ENCODE data around the gene NMT2.

NMT2 gene

GRCh38 chr10:15118615-15119014 lies 49.9 kb downstream of the NMT2 start:
- Histone ChIP-seq H3K79me2 (ENCODE audit: low read length) (no peaks in the 10 kb centered on the region), H3K4me1 (ENCODE audit: low read length) (peaks cover 9% of the 10 kb centered on the region; the same call in 1 of the 2 replicates), H3K36me3 (replicated peaks; ENCODE audit: low read depth, low read length) (no peaks in the 10 kb centered on the region), H3K4me3 (ENCODE audit: low read length) (no peak overlapping the region), H3K9ac (ENCODE audit: low read length) (no peak overlapping the region), H3K4me2 (ENCODE audit: low read length) (no peak overlapping the region), H2AFZ (ENCODE audit: low read depth, low read length) (no peak overlapping the region), H3K27me3 (ENCODE audit: low read depth, low read length) (no peaks in the 10 kb centered on the region), H3K27ac (ENCODE audit: low read length) (no peak overlapping the region), H3K9me3 (ENCODE audit: insufficient read depth, low read length) (no peaks in the 10 kb centered on the region), H4K20me1 (ENCODE audit: insufficient read depth, low read length) (no peaks in the 10 kb centered on the region)
- TF ChIP-seq EZH2phosphoT487 (IDR thresholded peaks at IDR 0.05; ENCODE audit: low read depth) = no peak
- TF ChIP-seq, protein P1, sequence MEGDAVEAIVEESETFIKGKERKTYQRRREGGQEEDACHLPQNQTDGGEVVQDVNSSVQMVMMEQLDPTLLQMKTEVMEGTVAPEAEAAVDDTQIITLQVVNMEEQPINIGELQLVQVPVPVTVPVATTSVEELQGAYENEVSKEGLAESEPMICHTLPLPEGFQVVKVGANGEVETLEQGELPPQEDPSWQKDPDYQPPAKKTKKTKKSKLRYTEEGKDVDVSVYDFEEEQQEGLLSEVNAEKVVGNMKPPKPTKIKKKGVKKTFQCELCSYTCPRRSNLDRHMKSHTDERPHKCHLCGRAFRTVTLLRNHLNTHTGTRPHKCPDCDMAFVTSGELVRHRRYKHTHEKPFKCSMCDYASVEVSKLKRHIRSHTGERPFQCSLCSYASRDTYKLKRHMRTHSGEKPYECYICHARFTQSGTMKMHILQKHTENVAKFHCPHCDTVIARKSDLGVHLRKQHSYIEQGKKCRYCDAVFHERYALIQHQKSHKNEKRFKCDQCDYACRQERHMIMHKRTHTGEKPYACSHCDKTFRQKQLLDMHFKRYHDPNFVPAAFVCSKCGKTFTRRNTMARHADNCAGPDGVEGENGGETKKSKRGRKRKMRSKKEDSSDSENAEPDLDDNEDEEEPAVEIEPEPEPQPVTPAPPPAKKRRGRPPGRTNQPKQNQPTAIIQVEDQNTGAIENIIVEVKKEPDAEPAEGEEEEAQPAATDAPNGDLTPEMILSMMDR (IDR thresholded peaks at IDR 0.05; ENCODE audit: low read depth, low read length) = no peak

- peaks cover 5% of the 10 kb centered on the region for H3K36me3 ChIP-seq (replicated peaks; ENCODE audit: low read depth, low read length)
- TF ChIP-seq, protein P1 (IDR thresholded peaks at IDR 0.05; ENCODE audit: low read depth, low read length) = no peak
- TF ChIP-seq EZH2phosphoT487 (IDR thresholded peaks at IDR 0.05; ENCODE audit: low read depth) = no peak
Measured at GRCh38 chr10:15116225-15116624, 52.3 kb downstream of the NMT2 start.

DNA sequence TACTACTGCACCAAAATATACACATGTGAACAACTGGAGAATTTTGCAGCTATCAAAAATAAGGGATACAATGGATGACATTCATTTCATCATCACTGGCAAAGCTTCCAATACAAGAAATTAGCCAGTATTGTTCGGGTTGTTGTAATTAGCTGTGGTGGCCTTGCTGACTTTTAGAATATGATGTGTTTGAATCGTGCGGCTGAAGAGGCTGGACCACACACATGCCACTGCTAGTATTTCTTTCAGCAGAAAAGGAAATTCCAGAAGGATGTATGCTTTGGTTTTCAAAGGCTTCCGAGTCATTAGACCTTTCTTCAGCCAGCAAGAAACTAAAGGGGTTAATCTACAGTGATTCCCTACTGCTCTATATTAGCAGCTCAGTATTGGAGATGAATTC lies 54.7 kb downstream of the NMT2 start:
- Histone ChIP-seq H3K9me3 (ENCODE audit: insufficient read depth, low read length) (no peaks in the 10 kb centered on the region), H3K4me2 (ENCODE audit: low read length) (no peak overlapping the region), H3K9ac (ENCODE audit: low read length) (no peak overlapping the region), H3K4me1 (ENCODE audit: low read length) (no peaks in the 10 kb centered on the region), H3K36me3 (replicated peaks; ENCODE audit: low read depth, low read length) (peaks cover 5% of the 10 kb centered on the region), H3K4me3 (ENCODE audit: low read length) (no peak overlapping the region), H4K20me1 (ENCODE audit: insufficient read depth, low read length) (no peaks in the 10 kb centered on the region), H3K27me3 (ENCODE audit: low read depth, low read length) (no peaks in the 10 kb centered on the region), H3K27ac (ENCODE audit: low read length) (no peak overlapping the region), H2AFZ (ENCODE audit: low read depth, low read length) (no peak overlapping the region), H3K79me2 (ENCODE audit: low read length) (no peaks in the 10 kb centered on the region)
- TF ChIP-seq, protein P1 (IDR thresholded peaks at IDR 0.05; ENCODE audit: low read depth, low read length) = no peak
- no peak for TF ChIP-seq EZH2phosphoT487 (IDR thresholded peaks at IDR 0.05; ENCODE audit: low read depth)

More at GRCh38 chr10:15116225-15116624, 52.3 kb downstream of the NMT2 start:
- no peak overlapping the region for H3K27ac ChIP-seq (ENCODE audit: low read length)
- H3K9me3 ChIP-seq (ENCODE audit: insufficient read depth, low read length) = no peaks in the 10 kb centered on the region
- no peaks in the 10 kb centered on the region for H3K27me3 ChIP-seq (ENCODE audit: low read depth, low read length)
- no peak overlapping the region for H3K4me2 ChIP-seq (ENCODE audit: low read length)
- no peaks in the 10 kb centered on the region for H3K79me2 ChIP-seq (ENCODE audit: low read length)
- H3K9ac ChIP-seq (ENCODE audit: low read length) = no peak overlapping the region
- H2AFZ ChIP-seq (ENCODE audit: low read depth, low read length) = no peak overlapping the region
- H3K4me1 ChIP-seq (ENCODE audit: low read length) = no peaks in the 10 kb centered on the region
- no peaks in the 10 kb centered on the region for H4K20me1 ChIP-seq (ENCODE audit: insufficient read depth, low read length)
- no peak overlapping the region for H3K4me3 ChIP-seq (ENCODE audit: low read length)

GRCh38 chr10:15112657-15113056 lies 55.8 kb downstream of the NMT2 start:
- TF ChIP-seq, protein P1 (IDR thresholded peaks at IDR 0.05; ENCODE audit: low read depth, low read length) = no peak
- no peak for TF ChIP-seq EZH2phosphoT487 (IDR thresholded peaks at IDR 0.05; ENCODE audit: low read depth)
- Histone ChIP-seq H3K9me3 (ENCODE audit: insufficient read depth, low read length) (no peaks in the 10 kb centered on the region), H3K4me2 (ENCODE audit: low read length) (no peak overlapping the region), H4K20me1 (ENCODE audit: insufficient read depth, low read length) (no peaks in the 10 kb centered on the region), H3K9ac (ENCODE audit: low read length) (no peak overlapping the region), H3K4me3 (ENCODE audit: low read length) (no peak overlapping the region), H3K27ac (ENCODE audit: low read length) (no peak overlapping the region), H3K27me3 (ENCODE audit: low read depth, low read length) (no peaks in the 10 kb centered on the region), H3K79me2 (ENCODE audit: low read length) (no peaks in the 10 kb centered on the region), H2AFZ (ENCODE audit: low read depth, low read length) (no peak overlapping the region), H3K4me1 (ENCODE audit: low read length) (no peaks in the 10 kb centered on the region), H3K36me3 (replicated peaks; ENCODE audit: low read depth, low read length) (peaks cover 5% of the 10 kb centered on the region)
